ENCODE data around the gene ERC1. TPM values are rescaled to one million over a fixed set of nuclear protein-coding genes. Genes with fewer than 3 reads are reported as not detected.

Gene ERC1
- total RNA-seq, 2 experiments from 2014 or later: 40.1 to 49.6 TPM

- Histone ChIP-seq H3K36me3 (ENCODE audit: insufficient read depth, low read length) (peaks cover 17% of the 10 kb centered on the region), H3K9me3 (ENCODE audit: control insufficient read depth in 1 of 2, insufficient read depth in 1 of 2, low read length in 2 of 2) (no peaks in the 10 kb centered on the region), H3K27me3 (ENCODE audit: control insufficient read depth in 1 of 2, insufficient read depth in 2 of 2, low read length in 2 of 2) (no peaks in the 10 kb centered on the region), H3K4me1 (ENCODE audit: insufficient read depth, low read length) (no peaks in the 10 kb centered on the region), H3K4me3 (ENCODE audit: low read length) (no peak overlapping the region), H3K27ac (ENCODE audit: low read depth in 1 of 2, low read length in 2 of 2) (no peak overlapping the region)
- TF ChIP-seq, protein P1, sequence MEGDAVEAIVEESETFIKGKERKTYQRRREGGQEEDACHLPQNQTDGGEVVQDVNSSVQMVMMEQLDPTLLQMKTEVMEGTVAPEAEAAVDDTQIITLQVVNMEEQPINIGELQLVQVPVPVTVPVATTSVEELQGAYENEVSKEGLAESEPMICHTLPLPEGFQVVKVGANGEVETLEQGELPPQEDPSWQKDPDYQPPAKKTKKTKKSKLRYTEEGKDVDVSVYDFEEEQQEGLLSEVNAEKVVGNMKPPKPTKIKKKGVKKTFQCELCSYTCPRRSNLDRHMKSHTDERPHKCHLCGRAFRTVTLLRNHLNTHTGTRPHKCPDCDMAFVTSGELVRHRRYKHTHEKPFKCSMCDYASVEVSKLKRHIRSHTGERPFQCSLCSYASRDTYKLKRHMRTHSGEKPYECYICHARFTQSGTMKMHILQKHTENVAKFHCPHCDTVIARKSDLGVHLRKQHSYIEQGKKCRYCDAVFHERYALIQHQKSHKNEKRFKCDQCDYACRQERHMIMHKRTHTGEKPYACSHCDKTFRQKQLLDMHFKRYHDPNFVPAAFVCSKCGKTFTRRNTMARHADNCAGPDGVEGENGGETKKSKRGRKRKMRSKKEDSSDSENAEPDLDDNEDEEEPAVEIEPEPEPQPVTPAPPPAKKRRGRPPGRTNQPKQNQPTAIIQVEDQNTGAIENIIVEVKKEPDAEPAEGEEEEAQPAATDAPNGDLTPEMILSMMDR (IDR thresholded peaks at IDR 0.05): no peak
- Mint-ChIP-seq H3K36me3 (ENCODE audit: low read depth) (peaks cover 72% of the 10 kb centered on the region), H3K27ac (no peak overlapping the region), H3K4me3 (no peak overlapping the region), H3K27me3 (no peaks in the 10 kb centered on the region), H3K4me1 (ENCODE audit: low read depth) (no peaks in the 10 kb centered on the region), H3K9me3 (no peaks in the 10 kb centered on the region)
- ChIA-PET CTCF (no interaction called here), POLR2A (no interaction called here)
- DNase-seq: no peak
- no peak for ATAC-seq (ENCODE audit: poor library complexity)
- intact Hi-C loops (cut with DNase I, micrococcal nuclease): no loop called here
Observed at GRCh38 chr12:1445807-1446206, 454.8 kb downstream of the ERC1 start.

GRCh38 chr12:1448336-1448735 is 457.3 kb downstream of the ERC1 start:
- H3K4me1 ChIP-seq (ENCODE audit: insufficient read depth, low read length): no peaks in the 10 kb centered on the region
- CTCF ChIA-PET: no interaction called here
- Mint-ChIP-seq H3K9me3 (no peaks in the 10 kb centered on the region), H3K27ac (no peak overlapping the region), H3K36me3 (ENCODE audit: low read depth) (peaks cover 79% of the 10 kb centered on the region), H3K27me3 (no peaks in the 10 kb centered on the region), H3K4me1 (ENCODE audit: low read depth) (no peaks in the 10 kb centered on the region), H3K4me3 (no peak overlapping the region)
- DNase-seq (no peak), ATAC-seq (ENCODE audit: poor library complexity) (no peak)
- H3K27ac ChIP-seq (ENCODE audit: low read depth in 1 of 2, low read length in 2 of 2): no peak overlapping the region
- H3K36me3 ChIP-seq (ENCODE audit: insufficient read depth, low read length): peaks cover 17% of the 10 kb centered on the region
- H3K4me3 ChIP-seq (ENCODE audit: low read length): no peak overlapping the region
- H3K9me3 ChIP-seq (ENCODE audit: control insufficient read depth in 1 of 2, insufficient read depth in 1 of 2, low read length in 2 of 2): no peaks in the 10 kb centered on the region
- POLR2A ChIA-PET: no interaction called here
- TF ChIP-seq, protein P1 (IDR thresholded peaks at IDR 0.05): no peak
- intact Hi-C loops (cut with DNase I, micrococcal nuclease): no loop called here
- H3K27me3 ChIP-seq (ENCODE audit: control insufficient read depth in 1 of 2, insufficient read depth in 2 of 2, low read length in 2 of 2): no peaks in the 10 kb centered on the region

DNA sequence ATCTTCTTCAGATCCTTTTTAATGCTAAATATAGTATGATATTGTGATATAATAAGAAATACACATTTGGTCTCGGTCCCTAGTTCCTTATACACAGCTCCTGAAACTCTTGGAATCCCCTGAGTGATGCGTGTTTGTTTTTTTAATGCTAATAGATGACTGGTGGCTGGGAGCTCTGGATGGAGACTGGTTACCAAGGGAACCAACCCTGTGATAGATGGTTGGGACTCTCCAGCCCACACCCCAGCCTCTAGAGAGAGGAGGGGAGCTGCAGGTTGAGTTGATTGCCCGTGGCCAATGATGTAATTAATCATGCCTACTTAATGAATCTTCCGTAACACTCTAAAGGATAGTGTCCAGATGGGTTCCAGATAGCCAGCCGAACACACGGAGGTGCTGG is 462.8 kb downstream of the ERC1 start:
- no peak overlapping the region for H3K27ac ChIP-seq (ENCODE audit: low read depth in 1 of 2, low read length in 2 of 2)
- Mint-ChIP-seq H3K4me1 (ENCODE audit: low read depth) (no peaks in the 10 kb centered on the region), H3K27ac (no peak overlapping the region), H3K4me3 (no peak overlapping the region), H3K36me3 (ENCODE audit: low read depth) (peaks cover 71% of the 10 kb centered on the region), H3K27me3 (no peaks in the 10 kb centered on the region), H3K9me3 (no peaks in the 10 kb centered on the region)
- no peak for DNase-seq
- ATAC-seq (ENCODE audit: poor library complexity): no peak
- H3K4me3 ChIP-seq (ENCODE audit: low read length): no peak overlapping the region
- H3K9me3 ChIP-seq (ENCODE audit: control insufficient read depth in 1 of 2, insufficient read depth in 1 of 2, low read length in 2 of 2): no peaks in the 10 kb centered on the region
- no peaks in the 10 kb centered on the region for H3K4me1 ChIP-seq (ENCODE audit: insufficient read depth, low read length)
- no peaks in the 10 kb centered on the region for H3K27me3 ChIP-seq (ENCODE audit: control insufficient read depth in 1 of 2, insufficient read depth in 2 of 2, low read length in 2 of 2)
- intact Hi-C loops (cut with DNase I, micrococcal nuclease): no loop called here
- H3K36me3 ChIP-seq (ENCODE audit: insufficient read depth, low read length): peaks cover 5% of the 10 kb centered on the region
- TF ChIP-seq, protein P1 (IDR thresholded peaks at IDR 0.05): no peak
- ChIA-PET CTCF (no interaction called here), POLR2A (no interaction called here)
